NOMO-1 treated with DMSO at 0.1 percent for 48 hours (cell line): ENCODE results near the gene MT3.
A peak's percentile ranks its signal among the peaks of the same experiment; 100 is the strongest.
"Not testable (repeated sequence)": the region's sequence is repeated elsewhere in the genome, so short reads cannot be mapped to it uniquely, and the experiment has no call there.

ENCODE experiments used
- DNase-seq: peaks from one replicate; lab custom pipeline; 2025; ENCODE audit not compliant: unreplicated experiment; lab: John Stamatoyannopoulos, UW

The MT3 gene

GRCh38 chr16:56577300-56577625, 12.1 kb upstream of the MT3 start:
- no peak for DNase-seq

- no peak for DNase-seq
Observed at GRCh38 chr16:56580391-56581048, 8.8 kb upstream of the MT3 start.

GRCh38 chr16:56582911-56583310, 6.4 kb upstream of the MT3 start:
- DNase-seq = not testable (repeated sequence)

GRCh38 chr16:56583351-56584168, 5.8 kb upstream of the MT3 start:
- DNase-seq = no peak

GRCh38 chr16:56584276-56584675, 5.1 kb upstream of the MT3 start:
- no peak for DNase-seq

GRCh38 chr16:56588781-56589140, 567 bp upstream of the MT3 start:
- no peak for DNase-seq

GRCh38 chr16:56591377-56592060, 2.2 kb downstream of the MT3 start:
- DNase-seq = peak; percentile 81

- DNase-seq = no peak
Observed at GRCh38 chr16:56593573-56594291, 4.4 kb downstream of the MT3 start.

- DNase-seq = no peak
Observed at GRCh38 chr16:56594292-56594619, 4.9 kb downstream of the MT3 start.

- peak; percentile 50 for DNase-seq
Observed at GRCh38 chr16:56600398-56600999, 11.2 kb downstream of the MT3 start.

GRCh38 chr16:56601325-56601724, 12.0 kb downstream of the MT3 start:
- no peak for DNase-seq

- DNase-seq = peak; percentile 50
Observed at GRCh38 chr16:56603589-56603988, 14.3 kb downstream of the MT3 start.

- no peak for DNase-seq
Observed at GRCh38 chr16:56604966-56605365, 15.6 kb downstream of the MT3 start.

- no peak for DNase-seq
Observed at GRCh38 chr16:56605475-56605874, 16.1 kb downstream of the MT3 start.

- DNase-seq = no peak
Observed at GRCh38 chr16:56606071-56606475, 16.7 kb downstream of the MT3 start.

- no peak for DNase-seq
Observed at GRCh38 chr16:56606476-56607108, 17.3 kb downstream of the MT3 start.

- DNase-seq = no peak
Observed at GRCh38 chr16:56607109-56607618, 17.8 kb downstream of the MT3 start.

GRCh38 chr16:56607675-56608042, 18.3 kb downstream of the MT3 start:
- no peak for DNase-seq

- DNase-seq = peak; percentile 98
Observed at GRCh38 chr16:56608043-56608875, 18.9 kb downstream of the MT3 start, which contains the start of gene MT2A. MT2A (plus strand) TSS chr16:56608584; CDS start chr16:56608656, 72 bp downstream.
